OCI-LY7 (cell line): Measurements from ENCODE around the gene ERMP1. TPM values are rescaled to one million over a fixed set of nuclear protein-coding genes. Genes with fewer than 3 reads are reported as not detected.

Experiments used
- BruUV-seq: library from RNA; stranded (reverse); fragments of 400-500 nt; replicated peaks from 2 replicates; lab custom pipeline; 2021; lab: Mats Ljungman, UMichigan
- CTCF ChIA-PET: fragments of 300-600 bp; sonication (Branson Sonifier 250); formaldehyde crosslinking; loops from one replicate; lab custom pipeline; 2022; ENCODE audit warnings: antibody characterized with exemption; ENCODE audit not compliant: unreplicated experiment; lab: Charles Lee
- POLR2A ChIA-PET: fragments of 300-600 bp; sonication (Branson Sonifier 250); formaldehyde crosslinking; loops from one replicate; lab custom pipeline; 2022; ENCODE audit warnings: antibody characterized with exemption; lab: Charles Lee
- DNase-seq: peaks from one replicate; pipeline ENCODE4 v3.0.0-alpha.2; 2015; ENCODE audit warnings: low spot score
- H2AFZ ChIP-seq: fragments of 200-600 bp; sonication (generic), shearing (Covaris generic); 2 replicates; pipeline ENCODE4 v1.6.1; 2014; ENCODE audit warnings: mild to moderate bottlenecking, antibody characterized with exemption, low read length, moderate library complexity
- H3K27ac ChIP-seq: fragments of 200-600 bp; sonication (generic); 2 replicates; pipeline ENCODE4 v1.5.1; 2014; ENCODE audit warnings: mixed run types, low read depth, mild to moderate bottlenecking, moderate library complexity, low read length, inconsistent platforms; ENCODE audit not compliant: poor library complexity, severe bottlenecking
- H3K36me3 ChIP-seq: fragments of 200-600 bp; sonication (generic); 2 replicates; pipeline ENCODE4 v1.6.1; 2014; ENCODE audit warnings: mild to moderate bottlenecking, antibody characterized with exemption, low read length, moderate library complexity, mixed read lengths; ENCODE audit not compliant: insufficient read depth
- H3K4me1 ChIP-seq: fragments of 200-600 bp; sonication (generic); 2 replicates; pipeline ENCODE4 v1.5.1; 2014; ENCODE audit warnings: mild to moderate bottlenecking, low read length; ENCODE audit not compliant: insufficient read depth, poor library complexity, severe bottlenecking
- H3K4me2 ChIP-seq: fragments of 200-600 bp; sonication (generic); 2 replicates; pipeline ENCODE4 v1.6.1; 2014; ENCODE audit warnings: mild to moderate bottlenecking, low read length
- H3K4me3 ChIP-seq: fragments of 200-600 bp; sonication (generic); 2 replicates; pipeline ENCODE4 v1.5.1; 2014; ENCODE audit warnings: mild to moderate bottlenecking, low read depth, low read length; ENCODE audit not compliant: poor library complexity, severe bottlenecking
- H3K79me2 ChIP-seq: fragments of 200-600 bp; sonication (generic); 2 replicates; pipeline ENCODE4 v1.6.1; 2016; ENCODE audit warnings: low read depth, mild to moderate bottlenecking, low read length, moderate library complexity, mixed read lengths; ENCODE audit not compliant: insufficient read depth
- H3K9me2 ChIP-seq: fragments of 200-600 bp; sonication (generic); 2 replicates; pipeline ENCODE4 v1.6.1; 2016; ENCODE audit warnings: mild to moderate bottlenecking, low read length, mixed read lengths; ENCODE audit not compliant: insufficient read depth
- H3K9me3 ChIP-seq: fragments of 200-600 bp; sonication (generic); 2 replicates; pipeline ENCODE4 v1.6.1; 2014; ENCODE audit warnings: mild to moderate bottlenecking, mixed run types, low read length, mixed read lengths
- H4K20me1 ChIP-seq: fragments of 200-600 bp; sonication (generic); 2 replicates; pipeline ENCODE4 v1.6.1; 2014; ENCODE audit warnings: mild to moderate bottlenecking, antibody characterized with exemption, low read length, moderate library complexity, mixed read lengths; ENCODE audit not compliant: insufficient read depth
- CTCF ChIP-seq: fragments of 200-600 bp; sonication (generic); conservative IDR thresholded peaks from 2 replicates; pipeline ENCODE4 v1.5.1; 2014; ENCODE audit warnings: mild to moderate bottlenecking, antibody characterized with exemption, low read length, moderate library complexity, mixed read lengths
- EZH2phosphoT487 ChIP-seq: fragments of 200-600 bp; sonication (generic); IDR thresholded peaks from 2 replicates; pipeline ENCODE4 v1.6.1; 2018; ENCODE audit warnings: low read depth, borderline replicate concordance, mild to moderate bottlenecking, mixed run types, antibody characterized with exemption, low read length, moderate library complexity, mixed read lengths
- intact Hi-C: fragments of 100-400 bp; cut with micrococcal nuclease; formaldehyde crosslinking; loops from one replicate; pipeline ENCODE4 v1.10.0; 2022; ENCODE audit not compliant: unreplicated experiment
- total RNA-seq, 2 experiments: library from RNA; depleted of rRNA in 1 of 2; stranded (reverse); fragments of >200 nt in 1 of 2; shearing (Covaris generic) in 1 of 2; gene quantifications; 2 replicates each; pipeline ENCODE4 v1.2.3, GENCODE V29; 2014 to 2022

The ERMP1 gene
- total RNA-seq, 2 experiments from 2014 or later = 7.9 to 14.6 TPM

GRCh38 chr9:5874048-5874447 lies 41.1 kb upstream of the ERMP1 start:
- CTCF ChIA-PET = no interaction called here
- Histone ChIP-seq H3K79me2 (no peaks in the 10 kb centered on the region), H4K20me1 (no peaks in the 10 kb centered on the region), H3K9me3 (no peaks in the 10 kb centered on the region), H3K4me2 (no peak overlapping the region), H3K4me1 (no peaks in the 10 kb centered on the region), H2AFZ (no peak overlapping the region), H3K4me3 (no peak overlapping the region), H3K36me3 (no peaks in the 10 kb centered on the region), H3K9me2 (no peaks in the 10 kb centered on the region), H3K27ac (no peak overlapping the region)
- no TSS peak for BruUV-seq
- no peak for TF ChIP-seq EZH2phosphoT487
- no peak for TF ChIP-seq CTCF
- no peak for DNase-seq
- intact Hi-C loops = no loop called here
- POLR2A ChIA-PET = no interaction called here

DNA sequence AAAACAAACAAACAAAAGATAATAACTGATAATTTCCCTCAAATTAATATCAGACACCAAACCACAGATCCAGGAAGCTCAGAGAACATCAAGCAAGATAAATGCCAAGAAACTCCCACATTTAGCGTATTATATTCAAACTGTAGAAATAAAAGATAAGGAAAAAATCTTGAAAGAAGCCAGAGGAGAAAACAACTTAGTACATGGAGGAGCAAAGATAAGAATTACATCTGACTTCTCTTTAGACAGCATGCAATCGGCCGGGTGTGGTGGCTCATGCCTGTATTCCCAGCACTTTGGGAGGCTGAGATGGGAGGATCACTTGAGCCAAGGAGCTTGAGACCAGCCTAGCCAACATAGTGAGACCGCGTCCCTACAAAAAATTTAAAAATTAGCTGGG lies 40.5 kb upstream of the ERMP1 start:
- Histone ChIP-seq H3K9me2 (no peaks in the 10 kb centered on the region), H4K20me1 (no peaks in the 10 kb centered on the region), H3K36me3 (no peaks in the 10 kb centered on the region), H3K4me3 (no peak overlapping the region), H2AFZ (no peak overlapping the region), H3K9me3 (no peaks in the 10 kb centered on the region), H3K79me2 (no peaks in the 10 kb centered on the region), H3K4me2 (no peak overlapping the region), H3K4me1 (no peaks in the 10 kb centered on the region), H3K27ac (no peak overlapping the region)
- BruUV-seq = no TSS peak
- ChIA-PET CTCF (no interaction called here), POLR2A (no interaction called here)
- intact Hi-C loops = no loop called here
- no peak for DNase-seq
- TF ChIP-seq EZH2phosphoT487 = no peak
- TF ChIP-seq CTCF = no peak

DNA sequence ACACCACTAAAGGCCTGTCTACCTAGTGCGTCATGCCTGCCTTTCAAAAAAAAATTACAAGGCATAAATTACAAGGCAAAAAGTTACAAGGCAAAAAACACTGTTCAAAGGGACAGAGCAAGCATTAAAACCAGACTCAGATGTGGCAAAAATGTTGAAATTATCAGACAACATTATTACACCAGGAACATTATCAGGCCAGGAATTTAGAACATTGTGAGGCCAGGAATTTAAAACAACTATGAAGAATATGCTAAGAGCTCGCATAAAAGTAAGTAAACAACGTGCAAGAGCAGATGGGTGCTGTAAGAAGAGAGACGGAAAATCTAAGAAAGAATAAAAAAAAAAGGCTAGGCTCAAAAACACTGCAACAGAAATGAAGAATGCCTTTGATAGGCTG lies 39.6 kb upstream of the ERMP1 start:
- ChIA-PET POLR2A (interaction anchor here (0.5 to 0.7 kb wide), 2 partner anchors 396 to 1868 kb away, joined by 3 read pairs; no protein-coding TSS in a partner anchor), CTCF (no interaction called here)
- no peak for TF ChIP-seq CTCF
- no peak for TF ChIP-seq EZH2phosphoT487
- BruUV-seq = no TSS peak
- no peak overlapping the region for H2AFZ ChIP-seq
- no peaks in the 10 kb centered on the region for H3K36me3 ChIP-seq
- DNase-seq = no peak
- intact Hi-C loops = no loop called here
- H3K27ac ChIP-seq = no peak overlapping the region
- H3K79me2 ChIP-seq = no peaks in the 10 kb centered on the region
- no peak overlapping the region for H3K4me3 ChIP-seq
- no peaks in the 10 kb centered on the region for H3K4me1 ChIP-seq
- H3K9me3 ChIP-seq = no peaks in the 10 kb centered on the region
- no peaks in the 10 kb centered on the region for H4K20me1 ChIP-seq
- H3K4me2 ChIP-seq = no peak overlapping the region
- no peaks in the 10 kb centered on the region for H3K9me2 ChIP-seq
